PFSK-1 (cell line): Measurements from ENCODE around the gene IGFBP4.

Experiments used
- FOXP2 ChIP-seq: optimal IDR thresholded peaks from 2 replicates; pipeline ENCODE3; 2011; ENCODE audit warnings: borderline replicate concordance, control low read depth, inconsistent platforms; ENCODE audit not compliant: insufficient read depth; ENCODE audit errors: extremely low read length, extremely low read depth
- POLR2AphosphoS5 ChIP-seq: IDR thresholded peaks from 2 replicates; pipeline ENCODE4 v1.6.1; 2012; ENCODE audit warnings: low read depth, mild to moderate bottlenecking, control low read depth, low read length, moderate library complexity
- SIN3A ChIP-seq: IDR thresholded peaks from 2 replicates; pipeline ENCODE4 v1.6.1; 2012; ENCODE audit warnings: mild to moderate bottlenecking, low read length, moderate library complexity, borderline replicate concordance; ENCODE audit not compliant: insufficient read depth
- TAF1 ChIP-seq: IDR thresholded peaks from 2 replicates; pipeline ENCODE4 v1.6.1; 2012; ENCODE audit warnings: low read length, control low read depth, borderline replicate concordance; ENCODE audit not compliant: insufficient read depth
- TF ChIP-seq, protein P1 (sequence below), 2 experiments: IDR thresholded peaks; 2 replicates each; pipeline versions ENCODE4 v1.6.1 to v1.8.0; 2011 to 2012; ENCODE audit warnings: low read depth in 2 of 2, low read length in 2 of 2, control low read depth in 1 of 2, inconsistent platforms in 1 of 2, mild to moderate bottlenecking in 1 of 2, moderate library complexity in 1 of 2; ENCODE audit not compliant: insufficient read depth in 1 of 2

IGFBP4 gene

DNA sequence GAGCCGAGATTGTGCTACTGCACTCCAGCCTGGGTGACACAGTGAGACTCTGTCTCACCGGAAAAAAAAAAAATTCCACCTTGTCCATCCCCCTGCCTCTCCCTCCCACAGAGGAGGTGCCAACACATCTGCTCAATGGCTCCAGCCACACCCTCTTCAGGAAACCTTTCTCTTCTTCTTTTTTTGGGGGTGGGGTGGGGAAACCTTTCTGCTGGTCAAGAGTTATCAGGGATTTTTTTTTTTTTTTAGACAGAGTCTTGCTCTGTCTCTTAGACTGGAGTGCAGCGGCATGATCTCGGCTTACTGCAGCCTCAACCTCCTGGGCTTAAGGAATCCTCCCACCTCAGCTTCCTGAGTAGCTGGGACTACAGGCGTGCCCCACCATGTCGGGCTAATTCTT lies 39.5 kb downstream of the IGFBP4 start:
- TF ChIP-seq SIN3A (no peak), TAF1 (no peak), FOXP2 (no peak), POLR2AphosphoS5 (no peak)
- TF ChIP-seq, protein P1, sequence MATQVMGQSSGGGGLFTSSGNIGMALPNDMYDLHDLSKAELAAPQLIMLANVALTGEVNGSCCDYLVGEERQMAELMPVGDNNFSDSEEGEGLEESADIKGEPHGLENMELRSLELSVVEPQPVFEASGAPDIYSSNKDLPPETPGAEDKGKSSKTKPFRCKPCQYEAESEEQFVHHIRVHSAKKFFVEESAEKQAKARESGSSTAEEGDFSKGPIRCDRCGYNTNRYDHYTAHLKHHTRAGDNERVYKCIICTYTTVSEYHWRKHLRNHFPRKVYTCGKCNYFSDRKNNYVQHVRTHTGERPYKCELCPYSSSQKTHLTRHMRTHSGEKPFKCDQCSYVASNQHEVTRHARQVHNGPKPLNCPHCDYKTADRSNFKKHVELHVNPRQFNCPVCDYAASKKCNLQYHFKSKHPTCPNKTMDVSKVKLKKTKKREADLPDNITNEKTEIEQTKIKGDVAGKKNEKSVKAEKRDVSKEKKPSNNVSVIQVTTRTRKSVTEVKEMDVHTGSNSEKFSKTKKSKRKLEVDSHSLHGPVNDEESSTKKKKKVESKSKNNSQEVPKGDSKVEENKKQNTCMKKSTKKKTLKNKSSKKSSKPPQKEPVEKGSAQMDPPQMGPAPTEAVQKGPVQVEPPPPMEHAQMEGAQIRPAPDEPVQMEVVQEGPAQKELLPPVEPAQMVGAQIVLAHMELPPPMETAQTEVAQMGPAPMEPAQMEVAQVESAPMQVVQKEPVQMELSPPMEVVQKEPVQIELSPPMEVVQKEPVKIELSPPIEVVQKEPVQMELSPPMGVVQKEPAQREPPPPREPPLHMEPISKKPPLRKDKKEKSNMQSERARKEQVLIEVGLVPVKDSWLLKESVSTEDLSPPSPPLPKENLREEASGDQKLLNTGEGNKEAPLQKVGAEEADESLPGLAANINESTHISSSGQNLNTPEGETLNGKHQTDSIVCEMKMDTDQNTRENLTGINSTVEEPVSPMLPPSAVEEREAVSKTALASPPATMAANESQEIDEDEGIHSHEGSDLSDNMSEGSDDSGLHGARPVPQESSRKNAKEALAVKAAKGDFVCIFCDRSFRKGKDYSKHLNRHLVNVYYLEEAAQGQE (IDR thresholded peaks at IDR 0.05; ENCODE audit: insufficient read depth in 1 of 2, low read depth in 2 of 2, low read length in 2 of 2) = no peak

DNA sequence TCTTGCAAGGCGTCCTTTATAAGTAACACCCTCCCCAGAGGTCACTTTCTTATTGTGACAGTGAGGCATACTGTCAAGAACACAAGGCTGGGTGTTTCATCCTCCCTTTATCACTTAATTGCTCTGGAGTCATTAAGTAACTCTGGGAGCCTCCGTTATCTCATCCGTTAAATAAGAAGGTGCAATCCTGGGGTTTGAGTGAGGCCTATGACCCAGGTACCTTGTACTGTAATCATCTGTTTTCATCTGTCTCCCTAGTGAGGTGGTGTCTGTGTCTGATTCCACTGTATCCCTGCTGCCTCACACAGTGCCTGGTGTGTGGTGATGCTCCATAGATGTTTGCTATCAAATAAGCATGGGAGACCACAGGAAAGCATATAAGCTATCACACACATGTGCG lies 40.4 kb downstream of the IGFBP4 start:
- no peak for TF ChIP-seq TAF1
- TF ChIP-seq FOXP2 = no peak
- TF ChIP-seq SIN3A = no peak
- TF ChIP-seq, protein P1 (IDR thresholded peaks at IDR 0.05; ENCODE audit: insufficient read depth in 1 of 2, low read depth in 2 of 2, low read length in 2 of 2) = no peak
- TF ChIP-seq POLR2AphosphoS5 = no peak

DNA sequence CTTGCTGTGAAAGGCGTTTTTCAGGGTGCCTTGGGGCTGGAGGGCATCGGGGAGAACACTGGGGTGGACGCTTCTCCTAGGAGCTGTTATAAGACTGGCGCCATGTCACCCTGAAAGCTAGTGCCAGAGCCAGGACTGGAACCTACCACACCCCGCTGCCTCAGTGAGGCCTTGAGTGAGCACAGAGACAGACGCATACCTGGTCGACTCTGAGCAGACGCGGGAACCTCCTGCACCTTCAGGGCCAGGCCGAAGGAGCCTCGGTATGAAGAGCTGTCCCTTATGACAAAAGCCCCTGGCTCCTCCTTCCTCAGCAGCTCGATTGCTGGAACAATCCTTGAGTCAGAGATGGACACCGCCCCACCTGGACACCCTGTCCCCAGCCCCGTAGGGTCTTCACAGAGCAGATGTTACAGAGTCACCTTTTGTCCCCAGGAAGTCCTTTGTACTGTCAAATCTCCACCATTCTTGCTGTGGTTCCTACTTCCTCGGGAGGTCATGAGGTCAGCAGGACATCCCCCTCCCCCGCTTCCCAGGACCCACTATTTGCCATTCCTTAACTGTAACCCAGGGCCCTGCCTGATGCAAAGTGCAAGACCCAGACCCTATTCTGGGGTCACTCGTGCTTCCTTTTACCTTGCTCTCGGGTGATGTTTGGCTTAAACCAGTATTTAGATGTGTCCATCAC lies 41.2 kb downstream of the IGFBP4 start:
- TF ChIP-seq POLR2AphosphoS5 (no peak), TAF1 (no peak), SIN3A (no peak), FOXP2 (no peak)
- TF ChIP-seq, protein P1 (IDR thresholded peaks at IDR 0.05; ENCODE audit: insufficient read depth in 1 of 2, low read depth in 2 of 2, low read length in 2 of 2) = no peak

DNA sequence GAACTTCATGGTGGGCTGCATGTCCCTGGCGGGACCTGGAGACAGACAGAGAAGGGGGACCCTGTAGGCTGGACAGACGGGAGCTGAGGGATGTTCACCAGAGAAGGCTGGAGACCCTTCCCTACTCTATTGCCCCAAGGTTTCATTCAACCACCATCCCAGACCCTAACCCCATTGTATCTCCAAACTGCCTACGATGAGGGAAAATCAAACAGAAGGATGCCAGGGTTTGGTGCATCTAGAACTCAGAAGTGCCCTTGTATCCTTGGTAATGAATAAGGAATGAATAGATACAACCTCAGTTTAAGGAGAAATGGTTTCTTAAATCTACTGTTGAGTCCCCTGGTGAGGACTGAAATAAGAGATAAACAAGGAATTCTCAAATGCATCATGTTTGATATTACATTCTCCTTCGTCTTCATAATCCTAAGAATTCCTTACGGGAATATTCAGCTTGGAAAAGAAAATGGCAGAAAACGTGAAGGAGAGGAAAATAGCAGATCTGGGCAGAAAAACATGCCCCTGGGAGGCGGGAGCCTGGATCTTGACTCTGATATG lies 41.8 kb downstream of the IGFBP4 start:
- TF ChIP-seq POLR2AphosphoS5 (no peak), TAF1 (no peak), SIN3A (no peak), FOXP2 (no peak)
- TF ChIP-seq, protein P1 (IDR thresholded peaks at IDR 0.05; ENCODE audit: insufficient read depth in 1 of 2, low read depth in 2 of 2, low read length in 2 of 2) = no peak
